H9 (cell line): Measurements from ENCODE around the gene ECEL1. TPM values are rescaled to one million over a fixed set of nuclear protein-coding genes. Genes with fewer than 3 reads are reported as not detected.

Experiments
- DNase-seq: peaks from one replicate; pipeline ENCODE4 v3.0.0-alpha.2; 2017
- H2AFZ ChIP-seq: one replicate; pipeline ENCODE4 v1.6.1; 2013; ENCODE audit warnings: mild to moderate bottlenecking, low read length, control low read depth, moderate library complexity
- H2AK5ac ChIP-seq: 2 replicates; pipeline ENCODE4 v1.6.1; 2013; ENCODE audit warnings: low read length, control low read depth, mixed read lengths; ENCODE audit not compliant: insufficient read length
- H2BK120ac ChIP-seq: one replicate; pipeline ENCODE4 v1.6.1; 2013; ENCODE audit warnings: low read depth, mild to moderate bottlenecking, low read length, control low read depth, inconsistent platforms; ENCODE audit not compliant: poor library complexity, severe bottlenecking
- H2BK12ac ChIP-seq: 2 replicates; pipeline ENCODE4 v1.6.1; 2013; ENCODE audit warnings: low read length, control low read depth, mixed read lengths, low read depth; ENCODE audit not compliant: insufficient read length
- H2BK15ac ChIP-seq: 2 replicates; pipeline ENCODE4 v1.6.1; 2013; ENCODE audit warnings: low read depth, low read length, control low read depth
- H2BK20ac ChIP-seq: one replicate; pipeline ENCODE4 v1.6.1; 2013; ENCODE audit warnings: low read depth, mild to moderate bottlenecking, low read length, control low read depth, inconsistent platforms; ENCODE audit not compliant: poor library complexity, severe bottlenecking
- H2BK5ac ChIP-seq: 2 replicates; pipeline ENCODE4 v1.6.1; 2013; ENCODE audit warnings: low read length, control low read depth, mixed read lengths; ENCODE audit not compliant: insufficient read length
- H3K14ac ChIP-seq: 2 replicates; pipeline ENCODE4 v1.6.1; 2013; ENCODE audit warnings: low read length, control low read depth; ENCODE audit not compliant: insufficient read depth
- H3K18ac ChIP-seq: 2 replicates; pipeline ENCODE4 v1.6.1; 2013; ENCODE audit warnings: low read depth, mild to moderate bottlenecking, mixed read lengths, low read length, control low read depth; ENCODE audit not compliant: insufficient read length
- H3K23ac ChIP-seq: 2 replicates; pipeline ENCODE4 v1.6.1; 2013; ENCODE audit warnings: low read length, control low read depth, mixed read lengths, low read depth; ENCODE audit not compliant: insufficient read length
- H3K23me2 ChIP-seq: 2 replicates; pipeline ENCODE4 v1.6.1; 2013; ENCODE audit warnings: low read depth, mild to moderate bottlenecking, mixed read lengths, low read length, control low read depth; ENCODE audit not compliant: insufficient read length, poor library complexity, severe bottlenecking
- H3K27ac ChIP-seq: 2 replicates; pipeline ENCODE4 v1.5.1; 2013; ENCODE audit warnings: low read length, control low read depth, mixed read lengths, low read depth; ENCODE audit not compliant: insufficient read length
- H3K27me3 ChIP-seq: 2 replicates; pipeline ENCODE4 v1.6.1; 2013; ENCODE audit warnings: low read length, control low read depth, inconsistent platforms; ENCODE audit not compliant: insufficient read depth
- H3K4ac ChIP-seq: 2 replicates; pipeline ENCODE4 v1.6.1; 2013; ENCODE audit warnings: low read depth, mild to moderate bottlenecking, control low read depth, inconsistent platforms, low read length, moderate library complexity
- H3K4me1 ChIP-seq: 2 replicates; pipeline ENCODE4 v1.6.1; 2013; ENCODE audit warnings: low read length, control low read depth, inconsistent platforms; ENCODE audit not compliant: insufficient read depth
- H3K4me2 ChIP-seq: 2 replicates; pipeline ENCODE4 v1.6.1; 2013; ENCODE audit warnings: low read length, control low read depth, mixed read lengths; ENCODE audit not compliant: insufficient read length, insufficient read depth
- H3K56ac ChIP-seq: 2 replicates; pipeline ENCODE4 v1.6.1; 2013; ENCODE audit warnings: low read depth, mild to moderate bottlenecking, mixed read lengths, low read length, control low read depth; ENCODE audit not compliant: insufficient read length
- H3K79me1 ChIP-seq: 2 replicates; pipeline ENCODE4 v1.6.1; 2013; ENCODE audit warnings: low read depth, mild to moderate bottlenecking, moderate library complexity, low read length, control low read depth, inconsistent platforms; ENCODE audit not compliant: insufficient read depth, poor library complexity, severe bottlenecking
- H3K79me2 ChIP-seq: 2 replicates; pipeline ENCODE4 v1.6.1; 2013; ENCODE audit warnings: low read length, control low read depth, inconsistent platforms; ENCODE audit not compliant: insufficient read depth
- H3K9ac ChIP-seq: 2 replicates; pipeline ENCODE4 v1.6.1; 2013; ENCODE audit warnings: low read length, control low read depth, mixed read lengths; ENCODE audit not compliant: insufficient read length; ENCODE audit errors: extremely low read depth
- H3K9me3 ChIP-seq: one replicate; pipeline ENCODE4 v1.6.1; 2013; ENCODE audit warnings: low read depth, low read length, inconsistent platforms; ENCODE audit not compliant: control insufficient read depth
- H3T11ph ChIP-seq: one replicate; pipeline ENCODE4 v1.6.1; 2013; ENCODE audit warnings: mild to moderate bottlenecking, low read length, control low read depth, inconsistent platforms
- H4K20me1 ChIP-seq: one replicate; pipeline ENCODE4 v1.6.1; 2013; ENCODE audit not compliant: control insufficient read depth, insufficient read length, insufficient read depth
- H4K5ac ChIP-seq: 2 replicates; pipeline ENCODE4 v1.6.1; 2013; ENCODE audit warnings: low read depth, mild to moderate bottlenecking, mixed read lengths, low read length, control low read depth; ENCODE audit not compliant: insufficient read length
- H4K8ac ChIP-seq: replicated peaks from 2 replicates; pipeline ENCODE4 v1.6.1; 2013; ENCODE audit warnings: low read length, control low read depth, mixed read lengths, low read depth; ENCODE audit not compliant: insufficient read length
- H4K91ac ChIP-seq: 2 replicates; pipeline ENCODE4 v1.6.1; 2013; ENCODE audit warnings: low read depth, mild to moderate bottlenecking, moderate library complexity, mixed read lengths, low read length, control low read depth; ENCODE audit not compliant: insufficient read length
- H3K27ac Mint-ChIP-seq, 3 experiments: 2 replicates in 2 of 3; 3 replicates in 1 of 3; pipeline ENCODE4 v1.8.0; 2020 to 2021; ENCODE audit warnings: mixed read lengths in 3 of 3, mild to moderate bottlenecking in 1 of 3, moderate library complexity in 1 of 3
- H3K27me3 Mint-ChIP-seq: 2 replicates; pipeline ENCODE4 v1.8.0; 2021; ENCODE audit warnings: low read depth, mild to moderate bottlenecking, moderate library complexity, mixed read lengths
- H3K36me3 Mint-ChIP-seq, 3 experiments: 2 replicates in 2 of 3; 3 replicates in 1 of 3; pipeline ENCODE4 v1.8.0; 2020 to 2021; ENCODE audit warnings: low read depth in 3 of 3, mixed read lengths in 3 of 3; ENCODE audit not compliant: insufficient read depth in 1 of 3
- H3K4me1 Mint-ChIP-seq, 2 experiments: 2 replicates each; pipeline ENCODE4 v1.8.0; 2020; ENCODE audit warnings: mixed read lengths in 2 of 2
- H3K4me3 Mint-ChIP-seq, 2 experiments: 2 replicates in 1 of 2; 3 replicates in 1 of 2; pipeline ENCODE4 v1.8.0; 2020 to 2021; ENCODE audit warnings: mild to moderate bottlenecking in 2 of 2, mixed read lengths in 2 of 2, moderate library complexity in 1 of 2
- H3K9me3 Mint-ChIP-seq, 2 experiments: 2 replicates in 1 of 2; 3 replicates in 1 of 2; pipeline ENCODE4 v1.8.0; 2020; ENCODE audit warnings: mild to moderate bottlenecking in 2 of 2, mixed read lengths in 2 of 2, moderate library complexity in 1 of 2
- CTCF ChIP-seq: fragments of 200-600 bp; sonication (generic); conservative IDR thresholded peaks from 3 replicates; pipeline ENCODE4 v1.8.0; 2021; ENCODE audit warnings: antibody characterized with exemption, mild to moderate bottlenecking
- WGBS: extraction: QIAGEN DNeasy Blood & Tissue Kit; methylation state at CpG from one replicate; pipeline ENCODE4 v1.1.7; 2013; ENCODE audit warnings: missing lambda C conversion rate, low lambda C conversion rate, mixed read lengths; ENCODE audit not compliant: insufficient read length; ENCODE audit errors: extremely low coverage; 5-methylcytosine and 5-hydroxymethylcytosine counted together
- total RNA-seq: library from RNA; stranded (reverse); gene quantifications from 2 replicates; pipeline ENCODE4 v1.2.1, GENCODE V29; 2021

Gene ECEL1
- total RNA-seq, 1 experiment from 2014 or later = 8.4 TPM

- H3K27ac ChIP-seq = no peak overlapping the region
- H2BK20ac ChIP-seq = no peak overlapping the region
- H2BK120ac ChIP-seq = no peak overlapping the region
- no peak overlapping the region for H3K14ac ChIP-seq
- H4K20me1 ChIP-seq = no peaks in the 10 kb centered on the region
- H4K91ac ChIP-seq = no peak overlapping the region
- H3K79me1 ChIP-seq = no peaks in the 10 kb centered on the region
- no peak overlapping the region for H3K9ac ChIP-seq
- H2BK5ac ChIP-seq = no peak overlapping the region
- Mint-ChIP-seq H3K9me3 (no peaks in the 10 kb centered on the region), H3K27ac (no peak overlapping the region), H3K4me1 (peaks cover 10 to 22% of the 10 kb centered on the region in 2 experiments), H3K27me3 (no peaks in the 10 kb centered on the region; the same call in none of the 2 replicates), H3K36me3 (no peaks in the 10 kb centered on the region; a peak in 1 of 7 replicates), H3K4me3 (no peak overlapping the region)
- H3K23me2 ChIP-seq = no peaks in the 10 kb centered on the region
- no peak overlapping the region for H3K18ac ChIP-seq
- DNase-seq = no peak
- H3K56ac ChIP-seq = no peak overlapping the region
- no peaks in the 10 kb centered on the region for H3K4me1 ChIP-seq
- H4K5ac ChIP-seq = no peak overlapping the region
- H2AFZ ChIP-seq = no peak overlapping the region
- H2BK12ac ChIP-seq = no peak overlapping the region
- no peak overlapping the region for H3T11ph ChIP-seq
- H3K4me2 ChIP-seq = no peak overlapping the region
- no peak overlapping the region for H3K23ac ChIP-seq
- H3K4ac ChIP-seq = no peak overlapping the region
- H3K79me2 ChIP-seq = no peaks in the 10 kb centered on the region
- H4K8ac ChIP-seq = no peak overlapping the region
- no peaks in the 10 kb centered on the region; the same call in 1 of the 2 replicates for H3K27me3 ChIP-seq
- no peak for TF ChIP-seq CTCF
- no peaks in the 10 kb centered on the region for H3K9me3 ChIP-seq
- H2BK15ac ChIP-seq = no peak overlapping the region
- no peak overlapping the region for H2AK5ac ChIP-seq
- no CpG with 5 or more reads among the region's 16 CpGs for WGBS
These were observed 55.7 kb downstream of the ECEL1 start for GRCh38 chr2:232431705-232432590.

Other genes with a start within 250 kb of the ECEL1 start
- gene ALPP, start 109.1 kb downstream of the ECEL1 start, total RNA-seq = 0.15 and 0.20 TPM in 2 replicates
- gene ALPG, start 81.0 kb downstream of the ECEL1 start, total RNA-seq = 1.3 and 1.4 TPM in 2 replicates
- gene ALPI, start 31.7 kb downstream of the ECEL1 start, total RNA-seq = not detected in 2 replicates
- gene PRSS56, start 32.6 kb upstream of the ECEL1 start, total RNA-seq = not detected in 2 replicates
- not detected in 2 replicates for gene CHRND, start 38.3 kb upstream of the ECEL1 start, total RNA-seq
- gene CHRNG, start 51.9 kb upstream of the ECEL1 start, total RNA-seq = not detected in 2 replicates
- gene TIGD1, start 62.7 kb upstream of the ECEL1 start, total RNA-seq = 4.8 and 6.3 TPM in 2 replicates
- 108 and 109 TPM in 2 replicates for gene EIF4E2, start 62.9 kb upstream of the ECEL1 start, total RNA-seq
- gene EFHD1, start 145.8 kb upstream of the ECEL1 start, total RNA-seq = 2.7 and 2.8 TPM in 2 replicates
- gene GIGYF2, start 209.5 kb upstream of the ECEL1 start, total RNA-seq = 49.4 and 55.3 TPM in 2 replicates